Islet of Langerhans (tissue), 1 donor: ENCODE data around the gene ACACB.

ENCODE experiments used
- FAIRE-seq: peaks from one replicate; lab custom pipeline; 2011; peaks lifted over from hg19 to GRCh38; lab: Jason Lieb, UNC

Gene ACACB

DNA sequence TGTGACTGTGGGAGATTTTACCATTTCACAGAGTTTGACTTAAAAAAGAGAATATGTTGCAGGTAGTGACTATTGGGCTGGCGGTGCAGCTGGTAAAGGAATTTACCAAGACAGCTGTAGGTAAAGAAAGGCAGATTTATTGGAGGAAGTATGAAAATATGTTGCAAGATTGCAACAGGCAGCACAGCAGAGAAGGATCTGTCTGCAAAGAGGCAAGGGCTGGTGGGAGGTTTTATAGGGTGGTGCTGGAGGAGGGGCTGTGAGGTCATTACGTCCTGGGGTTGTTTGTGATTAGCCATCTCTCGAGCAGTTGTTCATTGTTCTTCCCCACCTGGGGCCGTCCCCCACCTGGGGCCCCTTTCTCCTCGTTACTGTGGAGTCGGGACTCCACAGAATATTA is 62.1 kb downstream of the ACACB start:
- FAIRE-seq, result no peak

DNA sequence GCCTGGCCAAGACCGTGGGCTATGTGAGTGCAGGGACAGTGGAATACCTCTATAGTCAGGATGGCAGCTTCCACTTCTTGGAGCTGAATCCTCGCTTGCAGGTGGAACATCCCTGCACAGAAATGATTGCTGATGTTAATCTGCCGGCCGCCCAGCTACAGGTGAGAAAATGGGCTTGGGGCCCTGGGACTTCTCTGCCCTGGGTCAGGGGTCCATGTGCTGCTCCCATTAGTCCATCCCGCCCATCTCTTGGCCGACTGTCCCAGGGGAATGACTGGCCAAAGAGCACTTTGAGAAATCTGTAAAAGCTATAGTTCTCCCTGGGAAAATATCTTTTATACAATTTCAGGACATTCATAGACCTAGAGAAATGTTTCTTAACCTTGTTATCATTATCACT is 63.5 kb downstream of the ACACB start:
- no peak for FAIRE-seq

- FAIRE-seq, result no peak
Measured at GRCh38 chr12:109182041-109182839, 65.9 kb downstream of the ACACB start.

- no peak for FAIRE-seq
Measured at GRCh38 chr12:109185441-109185840, 69.1 kb downstream of the ACACB start.

DNA sequence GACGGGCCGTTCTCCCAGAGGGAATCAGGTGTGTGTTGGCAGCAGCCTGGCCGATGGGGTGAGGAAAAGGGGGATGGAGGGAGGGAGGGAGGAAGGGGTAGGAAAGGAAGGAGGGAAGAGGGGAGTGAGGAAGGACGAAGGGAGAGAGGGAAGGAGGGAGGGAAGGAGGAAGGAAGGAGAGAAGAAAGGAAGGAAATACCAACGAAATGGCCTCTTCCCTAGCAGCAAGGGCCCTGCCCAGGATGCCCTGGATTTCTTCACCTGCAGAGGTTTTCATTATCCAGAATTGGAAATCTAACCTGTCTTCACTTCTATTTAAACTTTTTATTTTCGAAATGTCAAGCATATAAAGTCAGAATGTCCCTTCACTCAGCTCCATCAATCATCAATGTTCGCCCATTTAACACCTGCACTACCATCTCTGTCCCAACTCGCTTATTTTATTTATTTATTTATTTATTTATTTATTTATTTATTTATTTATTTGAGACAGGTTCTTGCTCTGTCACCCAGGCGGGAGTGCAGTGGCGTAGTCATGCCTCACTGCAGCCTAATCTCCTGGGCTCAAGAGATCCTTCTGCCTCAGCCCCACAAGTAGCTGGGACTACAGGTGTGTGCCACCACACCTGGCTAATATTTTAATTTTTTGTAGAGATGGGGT is 70.7 kb downstream of the ACACB start:
- no peak for FAIRE-seq

DNA sequence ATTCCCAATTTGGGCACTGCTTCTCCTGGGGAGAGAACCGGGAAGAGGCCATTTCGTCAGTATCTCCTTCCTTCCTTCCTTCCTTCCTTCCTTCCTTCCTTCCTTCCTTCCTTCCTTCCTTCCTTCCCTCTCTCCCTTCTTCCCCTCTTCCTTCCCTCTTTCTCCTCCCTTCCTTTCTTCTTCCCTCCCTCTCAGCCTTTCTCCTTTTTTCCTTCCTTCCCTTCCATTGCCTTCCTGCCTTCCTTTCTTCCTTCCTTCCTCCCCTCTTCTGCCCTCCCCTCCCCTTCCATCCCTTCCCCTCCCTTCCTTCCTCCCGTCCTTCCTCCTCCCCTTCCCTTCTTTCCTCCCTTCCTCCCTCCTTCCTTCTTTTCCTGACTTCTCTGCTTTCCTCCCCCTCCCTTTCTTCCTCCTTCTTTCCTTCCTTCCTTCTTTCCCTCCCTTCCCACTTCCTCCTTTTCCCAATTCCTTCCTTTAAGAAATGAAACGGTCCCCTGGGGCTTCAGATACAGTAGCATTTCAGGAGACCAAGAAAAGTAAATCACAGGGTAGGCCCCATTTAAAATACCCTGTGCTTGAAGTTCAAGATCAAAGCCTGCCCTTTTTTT is 71.8 kb downstream of the ACACB start:
- FAIRE-seq, result no peak

GRCh38 chr12:109189291-109189690 is 72.9 kb downstream of the ACACB start:
- no peak for FAIRE-seq

DNA sequence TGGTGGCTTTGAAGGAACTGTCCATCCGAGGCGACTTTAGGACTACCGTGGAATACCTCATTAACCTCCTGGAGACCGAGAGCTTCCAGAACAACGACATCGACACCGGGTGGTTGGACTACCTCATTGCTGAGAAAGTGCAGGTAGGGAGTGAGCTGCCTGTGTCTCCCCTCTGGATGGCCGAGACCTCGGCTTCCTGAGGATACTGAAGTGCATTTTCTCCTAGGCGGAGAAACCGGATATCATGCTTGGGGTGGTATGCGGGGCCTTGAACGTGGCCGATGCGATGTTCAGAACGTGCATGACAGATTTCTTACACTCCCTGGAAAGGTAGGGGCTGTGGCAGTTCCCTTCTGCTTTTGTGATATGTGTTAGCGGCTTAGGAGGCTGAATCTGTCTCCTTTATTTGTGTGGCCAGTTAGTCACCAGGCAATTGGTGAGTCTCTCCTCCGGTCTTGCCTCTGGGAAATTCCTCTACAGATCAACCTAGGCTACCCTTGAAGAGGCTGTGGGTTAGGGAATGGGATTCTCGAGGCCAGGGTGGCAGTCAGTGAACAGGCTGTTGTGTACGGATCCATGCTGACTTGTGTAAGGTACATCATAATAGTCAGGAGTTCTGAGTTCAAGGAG is 75.3 kb downstream of the ACACB start:
- no peak for FAIRE-seq

DNA sequence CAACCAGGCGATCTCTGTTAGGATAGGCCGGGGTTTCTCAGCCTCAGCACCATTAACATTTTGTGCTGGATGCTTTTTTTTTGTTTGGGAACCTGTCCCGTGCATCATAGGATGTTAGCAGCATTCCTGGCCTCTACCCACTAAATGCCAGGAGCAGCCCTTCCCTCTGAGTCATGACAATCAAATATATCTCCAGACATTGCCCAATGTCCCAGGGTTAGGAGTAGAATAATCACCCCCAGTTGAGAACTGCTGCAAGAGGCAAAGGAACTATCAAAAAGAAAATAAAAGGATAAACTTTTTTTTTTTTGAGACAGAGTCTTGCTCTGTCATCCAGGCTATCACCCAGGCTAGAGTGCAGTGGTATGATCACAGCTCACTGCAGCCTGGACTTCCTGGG is 76.0 kb downstream of the ACACB start:
- no peak for FAIRE-seq

DNA sequence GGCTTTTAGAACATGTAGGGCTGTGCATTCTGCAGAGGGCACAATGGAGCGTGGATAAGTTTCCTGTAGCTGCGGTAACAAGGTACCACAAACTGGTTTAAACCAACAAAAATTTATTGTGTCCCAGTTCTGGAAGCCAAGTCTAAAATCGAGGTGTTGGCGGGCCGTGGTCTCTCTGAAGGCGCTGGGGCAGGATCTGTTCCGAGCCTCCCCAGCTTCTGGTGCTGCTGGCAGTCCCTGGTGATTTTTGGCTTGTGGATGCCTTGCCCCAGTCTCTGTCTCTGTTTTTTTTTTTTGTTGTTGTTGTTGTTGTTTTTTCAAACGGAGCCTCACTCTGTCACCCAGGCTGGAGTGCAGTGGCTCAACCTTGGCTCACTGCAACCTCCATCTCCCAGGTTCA is 77.5 kb downstream of the ACACB start:
- no peak for FAIRE-seq

DNA sequence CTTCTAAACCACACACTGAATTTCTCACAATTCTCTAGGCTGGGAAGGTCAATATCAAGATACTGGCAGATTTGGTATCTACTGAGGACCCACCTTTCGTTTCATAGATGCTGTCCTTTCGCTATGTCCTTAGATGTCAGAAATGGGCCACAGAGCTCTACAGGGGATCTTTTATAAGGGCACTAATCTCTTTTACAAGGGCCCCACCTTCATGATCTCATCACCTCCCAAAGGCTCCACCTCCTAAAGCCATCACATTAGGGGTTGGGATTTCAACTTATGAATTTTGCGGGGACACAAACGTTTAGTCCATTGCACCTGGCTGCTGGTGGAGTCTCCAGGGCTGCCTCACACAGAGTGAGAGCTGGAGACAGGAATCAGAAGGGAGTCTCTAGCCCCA is 79.9 kb downstream of the ACACB start:
- no peak for FAIRE-seq

DNA sequence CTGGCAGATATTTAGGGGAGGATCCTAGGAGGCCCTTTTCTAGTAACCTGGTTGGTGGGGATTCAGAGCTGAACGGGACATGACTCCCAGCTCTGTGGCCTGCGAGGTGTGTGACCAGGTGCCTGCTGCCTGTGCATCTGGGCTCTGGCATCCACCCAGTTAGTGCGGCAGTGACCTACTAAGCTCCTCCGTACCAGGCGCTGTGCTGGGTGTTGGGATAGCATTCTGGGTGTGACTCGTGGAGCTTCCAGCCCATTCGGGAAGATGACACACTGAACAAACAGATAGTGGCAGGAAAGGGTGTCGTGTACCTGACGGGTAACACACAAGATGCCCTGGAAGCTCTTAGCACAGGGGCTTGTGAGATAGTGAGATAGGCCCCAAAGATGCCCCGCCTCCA is 80.9 kb downstream of the ACACB start:
- no peak for FAIRE-seq

GRCh38 chr12:109199324-109199723 is 82.9 kb downstream of the ACACB start:
- FAIRE-seq, result no peak

DNA sequence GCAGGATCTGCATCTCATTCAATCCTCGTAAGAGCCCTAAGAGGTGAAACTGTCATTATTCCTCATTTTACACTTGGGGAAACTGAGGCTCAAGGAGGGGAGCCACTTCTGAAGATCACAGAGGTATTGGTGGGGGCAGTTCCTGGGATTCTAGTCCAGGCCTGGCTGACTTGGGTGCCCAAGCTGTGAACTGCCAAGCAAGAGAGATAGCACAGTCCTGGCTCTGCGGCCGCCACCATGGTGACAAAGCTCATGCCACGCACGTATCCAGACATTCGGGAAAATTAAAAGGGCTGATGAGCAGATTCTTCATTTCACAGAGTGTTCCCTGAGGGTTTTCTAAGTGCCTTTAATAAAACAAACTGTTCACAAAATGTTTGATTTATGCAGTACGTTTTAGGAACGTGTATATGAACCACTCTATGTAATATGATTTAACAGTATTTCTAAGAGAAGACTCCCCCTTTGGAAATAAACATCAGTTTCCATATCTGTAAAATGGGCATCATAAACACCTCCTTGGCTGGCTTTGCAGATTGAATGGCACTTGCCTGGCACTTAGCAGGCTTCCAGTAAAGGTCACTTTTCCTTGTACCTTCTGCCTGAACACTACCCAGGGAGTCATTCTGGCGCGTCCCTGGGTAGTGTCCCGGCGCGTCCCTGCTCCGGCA is 84.6 kb downstream of the ACACB start:
- FAIRE-seq, result no peak

- no peak for FAIRE-seq
Measured at GRCh38 chr12:109201496-109201885, 85.1 kb downstream of the ACACB start.

- FAIRE-seq, result no peak
Measured at GRCh38 chr12:109202770-109203169, 86.4 kb downstream of the ACACB start.

- FAIRE-seq, result no peak
Measured at GRCh38 chr12:109203480-109203879, 87.1 kb downstream of the ACACB start.

GRCh38 chr12:109209082-109209481 is 92.7 kb downstream of the ACACB start:
- no peak for FAIRE-seq

GRCh38 chr12:109212460-109213115 is 96.2 kb downstream of the ACACB start:
- no peak for FAIRE-seq

GRCh38 chr12:109214131-109214530 is 97.7 kb downstream of the ACACB start:
- FAIRE-seq, result no peak

DNA sequence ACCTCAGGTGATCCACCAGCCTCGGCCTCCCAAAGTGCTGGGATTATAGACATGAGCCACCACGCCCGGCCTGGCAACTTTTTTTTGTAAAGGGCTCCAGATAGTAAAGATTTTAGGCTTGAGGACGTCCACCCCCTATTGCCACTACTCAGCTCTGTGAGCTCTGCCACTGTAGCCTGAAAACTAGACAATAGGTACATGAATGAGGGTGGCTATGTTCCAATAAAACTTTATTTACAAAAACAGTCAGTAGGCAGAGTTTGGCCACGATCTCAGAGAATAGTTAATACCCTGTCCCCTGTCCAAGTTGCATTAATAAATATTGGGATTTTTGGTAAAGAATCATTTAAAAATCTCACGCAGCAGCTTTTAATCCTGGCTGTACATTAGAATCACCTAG is 102.6 kb downstream of the ACACB start:
- no peak for FAIRE-seq

DNA sequence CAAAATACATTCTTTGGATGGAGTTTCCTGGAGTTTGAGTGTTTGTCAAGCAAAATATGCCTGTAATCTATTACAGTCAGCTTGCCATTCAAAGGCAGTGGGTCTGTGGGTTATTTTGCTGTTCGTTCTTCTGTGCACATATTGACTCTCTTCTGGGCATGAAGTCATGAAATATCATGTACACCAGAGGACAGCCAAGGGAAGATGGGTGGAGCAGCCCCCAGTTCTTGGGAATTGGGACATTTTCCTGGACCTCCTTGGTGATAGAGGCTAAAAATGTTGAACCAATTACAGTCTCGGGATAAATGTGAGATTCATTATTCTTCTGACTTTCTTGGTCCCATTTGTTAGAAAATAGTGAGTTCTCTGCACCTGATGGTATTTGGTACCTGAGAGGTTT is 103.6 kb downstream of the ACACB start:
- FAIRE-seq, result no peak
